B cell (primary cell): ENCODE data around the gene PNPLA3.

Experiments
- CTCF ChIP-seq: fragments of 200-600 bp; IDR thresholded peaks from one replicate; pipeline ENCODE4 v1.8.0; 2022; ENCODE audit warnings: antibody characterized with exemption, mild to moderate bottlenecking
- EZH2 ChIP-seq: IDR thresholded peaks from 2 replicates; pipeline ENCODE4 v1.6.1; 2012; ENCODE audit warnings: borderline replicate concordance, low read depth, mild to moderate bottlenecking, moderate library complexity, low read length; ENCODE audit not compliant: insufficient read depth, poor library complexity, severe bottlenecking

- TF ChIP-seq EZH2 (no peak), CTCF (no peak)
Measured at GRCh38 chr22:43978558-43978957, 55.0 kb downstream of the PNPLA3 start.
